HG02981 (cell line): ENCODE measurements around the gene AADACL3.

Experiments used
- ATAC-seq: cut with Tn5 transposase; IDR thresholded peaks from one replicate; pipeline ENCODE4 v1.9.1; 2021; ENCODE audit warnings: mild to moderate bottlenecking, moderate library complexity; ENCODE audit not compliant: unreplicated experiment

Gene AADACL3

DNA sequence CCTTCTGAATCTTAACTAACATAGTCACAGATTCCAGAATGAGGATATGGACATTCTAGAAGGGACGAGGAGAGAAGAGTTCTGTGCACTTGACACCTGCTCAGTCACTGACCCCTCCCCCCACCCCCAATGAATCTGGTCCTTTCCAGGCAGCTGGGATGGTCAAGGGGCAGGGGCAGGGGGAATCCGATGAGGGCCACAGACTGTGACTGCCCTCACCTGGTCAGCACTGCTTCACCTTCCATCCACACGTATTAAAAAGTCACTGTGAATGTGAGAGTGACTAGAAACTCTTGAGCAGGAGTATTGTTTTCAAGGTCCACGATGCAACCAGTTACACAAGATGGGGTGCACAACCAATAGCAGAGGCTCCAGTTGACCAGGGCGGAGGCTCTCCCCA, 48.1 kb downstream of the AADACL3 start:
- ATAC-seq, result no peak

- ATAC-seq, result no peak
Observed at GRCh38 chr1:12769031-12769430, 53.1 kb downstream of the AADACL3 start.

- ATAC-seq, result no peak
Observed at GRCh38 chr1:12769976-12770505, 54.1 kb downstream of the AADACL3 start.

DNA sequence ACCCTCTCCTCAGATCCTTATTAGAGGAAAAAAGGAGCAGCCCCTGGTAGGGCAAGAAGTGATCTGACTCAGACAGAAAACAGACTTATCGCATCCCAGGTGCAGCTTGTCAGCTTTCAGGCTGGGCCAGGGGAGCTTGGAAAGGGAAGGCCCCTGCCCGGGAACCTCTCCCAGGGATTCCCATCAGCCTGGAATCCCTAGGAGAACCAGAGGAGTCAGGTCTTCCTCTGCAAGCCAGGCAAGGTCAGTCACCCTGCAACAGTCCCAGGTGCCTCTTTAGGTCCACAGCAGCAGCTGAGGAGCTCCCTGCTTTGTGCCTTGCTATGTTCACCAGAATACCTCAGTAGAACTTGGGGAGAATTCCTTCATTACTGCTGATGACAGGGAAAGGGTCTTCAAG, 54.7 kb downstream of the AADACL3 start:
- ATAC-seq, result no peak

DNA sequence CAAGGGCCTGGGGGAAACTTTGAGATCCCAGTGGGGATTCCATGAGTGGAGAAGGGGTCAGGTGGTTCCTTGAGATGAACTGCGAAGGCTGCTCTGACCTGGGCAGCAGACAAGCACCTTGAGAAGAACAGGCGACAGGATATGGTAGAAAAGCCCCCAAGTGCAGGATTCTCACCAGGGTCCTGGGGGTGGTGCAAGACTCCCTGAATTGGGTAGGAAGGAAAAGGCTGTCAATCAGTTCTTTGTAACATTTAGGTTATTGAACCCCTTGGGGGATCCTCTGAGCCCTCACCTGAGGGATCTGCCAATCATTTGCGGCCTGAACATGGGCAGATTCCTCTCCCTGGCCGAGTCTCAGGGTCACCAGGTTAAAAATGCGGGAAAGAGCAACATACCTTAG, 55.3 kb downstream of the AADACL3 start:
- ATAC-seq, result no peak

GRCh38 chr1:12772520-12772919, 56.6 kb downstream of the AADACL3 start:
- ATAC-seq, result no peak

GRCh38 chr1:12773438-12773837, 57.5 kb downstream of the AADACL3 start, which contains the start of gene PRAMEF12:
TSS of gene PRAMEF12 (plus strand) at chr1:12773738. CDS start at chr1:12774868, 1,130 bp downstream.
- no peak for ATAC-seq

GRCh38 chr1:12774801-12775345, 59.0 kb downstream of the AADACL3 start:
- no peak for ATAC-seq

GRCh38 chr1:12775443-12775842, 59.5 kb downstream of the AADACL3 start:
- ATAC-seq, result no peak

DNA sequence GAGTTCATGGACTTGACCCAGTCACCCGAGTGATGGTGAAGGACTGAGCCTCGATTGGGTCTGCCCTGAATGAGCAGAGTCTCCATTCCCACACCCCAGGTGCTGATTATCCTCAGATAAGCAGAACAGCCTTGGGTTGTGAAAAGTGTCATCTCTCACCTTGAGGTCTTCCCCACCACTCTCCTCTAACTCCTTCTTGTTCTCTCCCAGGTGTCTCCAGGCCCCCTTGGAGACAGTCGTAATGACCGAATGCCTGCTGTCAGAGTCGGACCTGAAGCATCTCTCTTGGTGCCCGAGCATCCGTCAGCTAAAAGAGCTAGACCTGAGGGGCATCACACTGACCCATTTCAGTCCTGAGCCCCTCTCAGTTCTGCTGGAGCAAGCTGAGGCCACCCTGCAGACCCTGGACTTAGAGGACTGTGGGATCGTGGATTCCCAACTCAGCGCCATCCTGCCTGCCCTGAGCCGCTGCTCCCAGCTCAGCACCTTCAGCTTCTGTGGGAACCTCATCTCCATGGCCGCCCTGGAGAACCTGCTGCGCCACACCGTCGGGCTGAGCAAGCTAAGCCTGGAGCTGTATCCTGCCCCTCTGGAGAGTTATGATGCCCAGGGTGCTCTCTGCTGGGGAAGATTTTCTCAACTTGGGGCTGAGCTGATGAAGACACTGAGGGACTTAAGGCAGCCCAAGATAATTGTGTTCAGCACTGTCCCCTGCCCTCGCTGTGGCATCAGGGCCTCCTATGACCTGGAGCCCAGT, 61.1 kb downstream of the AADACL3 start:
- no peak for ATAC-seq
